Activated CD4-positive, alpha-beta T cell treated with anti-CD3 and anti-CD28 coated beads, Interleukin-2, amount 10 ng/mL, durations not matched to agents 7 days and 5 days (primary cell): ENCODE results near the gene TCP10L. TPM values are rescaled to one million over a fixed set of nuclear protein-coding genes. Genes with fewer than 3 reads are reported as not detected.
"Not testable (repeated sequence)": the region's sequence is repeated elsewhere in the genome, so short reads cannot be mapped to it uniquely, and the experiment has no call there.

ENCODE experiments used
- CTCF ChIA-PET: fragments of 350-600 bp; sonication (Branson Sonifier 250); formaldehyde crosslinking; loops from one replicate; lab custom pipeline; 2021; ENCODE audit warnings: antibody characterized with exemption; lab: Charles Lee
- POLR2A ChIA-PET: fragments of 350-600 bp; sonication (Branson Sonifier 250); formaldehyde crosslinking; loops from one replicate; lab custom pipeline; 2021; ENCODE audit warnings: antibody characterized with exemption; lab: Charles Lee
- DNase-seq: peaks from one replicate; pipeline ENCODE4 v3.0.0-alpha.2; 2020
- H3K27ac Mint-ChIP-seq: one replicate; pipeline ENCODE4 v1.8.0; 2021; ENCODE audit warnings: mild to moderate bottlenecking, moderate library complexity, mixed read lengths
- H3K27me3 Mint-ChIP-seq: one replicate; pipeline ENCODE4 v1.8.0; 2021; ENCODE audit warnings: mixed read lengths
- H3K36me3 Mint-ChIP-seq: one replicate; pipeline ENCODE4 v1.8.0; 2021; ENCODE audit warnings: low read depth, mixed read lengths
- H3K4me1 Mint-ChIP-seq: one replicate; pipeline ENCODE4 v1.8.0; 2021; ENCODE audit warnings: mixed read lengths
- H3K4me3 Mint-ChIP-seq: one replicate; pipeline ENCODE4 v1.8.0; 2021; ENCODE audit warnings: mild to moderate bottlenecking, moderate library complexity, mixed read lengths
- H3K9me3 Mint-ChIP-seq: one replicate; pipeline ENCODE4 v1.8.0; 2021; ENCODE audit warnings: mixed read lengths
- total RNA-seq, 2 experiments: library from RNA; stranded (reverse); gene quantifications; one replicate each; pipeline ENCODE4 v1.2.3, GENCODE V29; 2021

The TCP10L gene
- total RNA-seq = under 1 TPM; 0.71 to 0.72 TPM

- POLR2A ChIA-PET = no interaction called here
- H3K4me3 Mint-ChIP-seq = no peak within 1 kb of the TSS
- CTCF ChIA-PET = interaction anchor here (1.1 to 1.5 kb wide), 2 partner anchors 16 to 74 kb away, joined by 3 to 4 read pairs; no protein-coding TSS in a partner anchor
- no peak within 1 kb of the TSS for H3K27ac Mint-ChIP-seq
- no peaks in the 10 kb centered on the region for H3K27me3 Mint-ChIP-seq
- H3K36me3 Mint-ChIP-seq = no peaks in the 10 kb centered on the region
- H3K4me1 Mint-ChIP-seq = peaks cover 3% of the 10 kb centered on the region
- no peak for DNase-seq
- no peaks in the 10 kb centered on the region for H3K9me3 Mint-ChIP-seq
Measured at GRCh38 chr21:32585042-32585710, at the start of gene TCP10L. Gene TCP10L (minus strand): TSS chr21:32585523. CDS start chr21:32584304, 1,219 bp downstream.

DNA sequence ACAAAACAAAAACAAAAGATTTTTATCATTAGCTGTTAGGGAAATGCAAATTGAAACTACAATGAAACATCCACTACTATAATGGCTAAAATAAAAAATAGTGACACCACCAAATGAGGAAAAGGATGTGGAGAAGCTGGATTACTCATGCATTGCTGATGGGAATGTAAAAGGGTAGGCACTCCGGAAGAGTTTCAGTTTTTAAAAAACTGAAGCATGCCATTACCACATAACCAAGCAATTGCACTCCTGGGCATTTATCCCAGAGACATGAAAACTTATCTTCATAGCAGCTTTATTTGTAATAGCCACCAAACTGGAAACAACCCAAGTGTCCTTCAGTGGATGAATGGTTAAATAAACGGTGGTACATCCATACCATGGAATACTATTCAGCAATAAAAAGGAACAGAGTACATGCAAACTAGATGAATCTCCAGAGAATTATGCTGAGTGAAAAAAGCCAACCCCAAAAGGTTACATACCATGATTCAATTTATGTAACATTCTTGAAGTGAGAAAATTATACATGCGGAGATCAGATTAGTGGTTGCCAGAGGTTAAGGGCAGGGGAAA is 41.4 kb upstream of the TCP10L start:
- H3K27ac Mint-ChIP-seq = no peak overlapping the region

GRCh38 chr21:32618218-32618617 is 32.9 kb upstream of the TCP10L start:
- H3K4me1 Mint-ChIP-seq, H3K27ac Mint-ChIP-seq, H3K36me3 Mint-ChIP-seq: not testable (repeated sequence)

More for the DNA sequence above, 41.4 kb upstream of the TCP10L start:
- ChIA-PET POLR2A (no interaction called here), CTCF (interaction anchor here (0.8 kb wide), 1 partner anchor 14 kb away, joined by 3 read pairs; the partner anchor contains the start of gene CFAP298)
- H3K9me3 Mint-ChIP-seq = no peaks in the 10 kb centered on the region
- H3K27me3 Mint-ChIP-seq = peaks cover 6% of the 10 kb centered on the region
- no peak overlapping the region for H3K4me3 Mint-ChIP-seq
- DNase-seq = no peak
- H3K36me3 Mint-ChIP-seq = peaks cover 11% of the 10 kb centered on the region
- peaks cover 4% of the 10 kb centered on the region for H3K4me1 Mint-ChIP-seq

GRCh38 chr21:32613436-32614043 is 28.2 kb upstream of the TCP10L start:
- POLR2A ChIA-PET = interaction anchor here (0.6 kb wide), 1 partner anchor 100 kb away, joined by 3 read pairs; no protein-coding TSS in a partner anchor
- peaks cover 8% of the 10 kb centered on the region for H3K36me3 Mint-ChIP-seq
- peak overlapping the region; percentile 39 for H3K27ac Mint-ChIP-seq
- CTCF ChIA-PET = interaction anchor here (2.2 kb wide), 1 partner anchor 13 kb away, joined by 15 read pairs; no protein-coding TSS in a partner anchor
- H3K27me3 Mint-ChIP-seq = peaks cover 5% of the 10 kb centered on the region
- H3K4me1 Mint-ChIP-seq = peaks cover 26% of the 10 kb centered on the region
- H3K9me3 Mint-ChIP-seq = no peaks in the 10 kb centered on the region
- H3K4me3 Mint-ChIP-seq = peak overlapping the region; percentile 99
- no peak for DNase-seq

More at GRCh38 chr21:32618218-32618617, 32.9 kb upstream of the TCP10L start:
- CTCF ChIA-PET = interaction anchor here (0.6 kb wide), 1 partner anchor 9 kb away, joined by 3 read pairs; no protein-coding TSS in a partner anchor
- H3K4me3 Mint-ChIP-seq, POLR2A ChIA-PET, H3K9me3 Mint-ChIP-seq, DNase-seq: not testable (repeated sequence)
- peaks cover 23% of the 10 kb centered on the region for H3K27me3 Mint-ChIP-seq

DNA sequence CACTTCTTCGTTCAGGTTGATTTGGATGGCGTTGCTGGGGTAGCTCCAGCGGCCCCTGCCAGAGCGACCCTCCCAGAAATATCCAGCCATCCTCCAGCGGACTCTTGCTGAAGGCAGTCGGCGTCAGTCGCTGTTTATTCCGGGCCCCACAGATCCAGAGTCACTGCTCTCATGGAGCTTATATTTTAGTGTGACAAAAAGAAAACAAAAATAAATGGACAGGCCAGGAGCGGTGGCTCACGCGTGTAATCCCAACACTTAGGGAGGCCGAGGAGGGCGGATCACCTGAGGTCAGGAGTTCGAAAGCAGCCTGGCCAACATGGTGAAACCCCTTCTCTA is 27.6 kb upstream of the TCP10L start:
- peak overlapping the region; percentile 99 for H3K4me3 Mint-ChIP-seq
- H3K27ac Mint-ChIP-seq = peak overlapping the region; percentile 91
- ChIA-PET POLR2A (interaction anchor here (0.6 kb wide), 1 partner anchor 99 kb away, joined by 3 read pairs; no protein-coding TSS in a partner anchor), CTCF (interaction anchor here (1.2 to 2.2 kb wide), 3 partner anchors 12 to 210 kb away, joined by 3 to 15 read pairs (median 3); no protein-coding TSS in a partner anchor)
- peaks cover 8% of the 10 kb centered on the region for H3K36me3 Mint-ChIP-seq
- no peak for DNase-seq
- H3K27me3 Mint-ChIP-seq = peaks cover 5% of the 10 kb centered on the region
- H3K4me1 Mint-ChIP-seq = peaks cover 26% of the 10 kb centered on the region
- H3K9me3 Mint-ChIP-seq = no peaks in the 10 kb centered on the region

GRCh38 chr21:32612075-32612998 is 27.0 kb upstream of the TCP10L start, which contains the start of gene CFAP298:
Gene CFAP298 (minus strand): TSS chr21:32612377. CDS start chr21:32612243, 134 bp downstream.
- H3K4me3 Mint-ChIP-seq = peak within 1 kb of the TSS; percentile 99
- peaks cover 5% of the 10 kb centered on the region for H3K27me3 Mint-ChIP-seq
- H3K27ac Mint-ChIP-seq = peak within 1 kb of the TSS; percentile 91
- peak; percentile 93 for DNase-seq
- H3K36me3 Mint-ChIP-seq = peaks cover 12% of the 10 kb centered on the region
- POLR2A ChIA-PET = no interaction called here
- no peaks in the 10 kb centered on the region for H3K9me3 Mint-ChIP-seq
- peaks cover 26% of the 10 kb centered on the region for H3K4me1 Mint-ChIP-seq
- CTCF ChIA-PET = interaction anchor here (1.2 to 2.2 kb wide), 3 partner anchors 12 to 209 kb away, joined by 3 to 15 read pairs (median 3); no protein-coding TSS in a partner anchor

DNA sequence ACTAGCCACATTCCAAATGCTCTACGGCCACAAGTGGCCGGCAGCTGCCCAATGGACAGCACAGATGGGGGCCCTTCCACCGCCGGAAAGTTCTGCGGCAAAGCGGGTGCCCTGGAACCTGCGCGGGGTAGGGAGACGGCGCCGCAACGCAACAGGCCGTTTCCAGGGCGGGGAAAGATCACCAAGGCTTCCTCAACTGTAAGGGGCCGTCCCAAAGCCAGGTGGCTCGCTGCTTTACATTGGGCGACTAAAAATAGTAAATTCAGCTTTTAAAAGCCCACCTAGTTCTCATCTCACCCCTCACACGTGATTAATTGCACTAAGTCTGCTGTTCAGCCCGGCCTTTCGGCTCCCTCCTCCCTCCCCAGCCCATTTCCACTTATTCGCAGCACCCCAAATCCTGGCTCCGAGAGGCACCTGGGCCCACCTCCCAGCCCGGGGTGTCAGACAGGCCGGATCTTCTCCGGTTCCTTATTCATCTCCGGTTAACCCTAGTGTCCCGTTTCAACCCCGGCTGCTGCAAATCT is 26.2 kb upstream of the TCP10L start:
- ChIA-PET CTCF (interaction anchor here (2.2 kb wide), 1 partner anchor 11 kb away, joined by 15 read pairs; no protein-coding TSS in a partner anchor), POLR2A (no interaction called here)
- Mint-ChIP-seq H3K4me1 (peaks cover 26% of the 10 kb centered on the region), H3K27me3 (peaks cover 5% of the 10 kb centered on the region), H3K4me3 (peak overlapping the region; percentile 99), H3K36me3 (peaks cover 12% of the 10 kb centered on the region), H3K27ac (peak overlapping the region; percentile 91), H3K9me3 (no peaks in the 10 kb centered on the region)
- DNase-seq = peak; percentile 53

DNA sequence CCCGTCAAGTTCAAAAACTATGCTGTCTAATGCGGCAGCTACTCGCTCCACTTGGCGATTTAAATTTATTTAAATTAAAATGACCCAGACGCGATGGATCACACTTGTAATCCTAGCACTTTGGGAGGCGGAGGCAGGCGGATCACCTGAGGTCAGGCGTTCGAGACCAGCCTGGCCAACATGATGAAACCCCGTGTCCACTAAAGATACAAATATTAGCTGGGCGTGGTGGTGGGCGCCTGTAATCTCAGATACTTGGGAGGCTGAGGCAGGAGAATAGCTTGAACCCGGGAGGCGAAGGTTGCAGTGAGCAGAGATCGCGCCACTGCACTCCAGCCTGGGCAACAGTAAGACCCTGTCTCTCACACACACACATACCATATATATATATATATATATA is 25.6 kb upstream of the TCP10L start:
- H3K9me3 Mint-ChIP-seq, DNase-seq, POLR2A ChIA-PET, H3K27me3 Mint-ChIP-seq: not testable (repeated sequence)
- Mint-ChIP-seq H3K4me1 (peaks cover 26% of the 10 kb centered on the region), H3K4me3 (peak overlapping the region; percentile 54), H3K27ac (peak overlapping the region; percentile 5), H3K36me3 (peaks cover 15% of the 10 kb centered on the region)
- CTCF ChIA-PET = interaction anchor here (2.2 to 2.6 kb wide), 2 partner anchors 10 kb away, joined by 15 to 16 read pairs; no protein-coding TSS in a partner anchor

DNA sequence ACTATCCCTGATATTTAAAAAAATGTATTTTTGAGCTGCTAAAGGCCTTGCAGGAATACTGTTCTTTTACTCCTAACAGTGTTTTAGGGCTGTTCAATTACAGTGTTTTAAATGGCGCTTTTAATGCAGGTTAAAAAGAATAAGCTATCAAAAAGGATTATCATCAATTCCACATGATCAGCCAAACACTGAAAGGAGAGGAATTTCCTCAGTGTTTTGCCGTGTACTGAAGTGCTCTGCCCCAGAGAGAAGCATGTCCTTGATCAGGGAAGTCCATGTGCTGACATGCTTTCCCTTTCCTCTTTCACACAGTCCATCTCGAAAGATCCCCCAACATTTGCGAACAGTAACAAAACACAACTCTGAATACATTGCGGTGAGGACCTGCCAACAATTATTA is 23.5 kb upstream of the TCP10L start:
- POLR2A ChIA-PET = interaction anchor here (0.6 kb wide), 1 partner anchor 31 kb away, joined by 3 read pairs; no protein-coding TSS in a partner anchor
- H3K27me3 Mint-ChIP-seq = peaks cover 1% of the 10 kb centered on the region
- peaks cover 26% of the 10 kb centered on the region for H3K4me1 Mint-ChIP-seq
- H3K9me3 Mint-ChIP-seq = no peaks in the 10 kb centered on the region
- H3K27ac Mint-ChIP-seq = no peak overlapping the region
- H3K4me3 Mint-ChIP-seq = no peak overlapping the region
- DNase-seq = no peak
- peaks cover 23% of the 10 kb centered on the region for H3K36me3 Mint-ChIP-seq
- CTCF ChIA-PET = interaction anchor here (0.8 to 2.6 kb wide), 2 partner anchors 8 to 195 kb away, joined by 3 to 16 read pairs; no protein-coding TSS in a partner anchor

GRCh38 chr21:32605469-32605868 is 20.1 kb upstream of the TCP10L start:
- Mint-ChIP-seq H3K36me3 (peaks cover 37% of the 10 kb centered on the region), H3K27ac (no peak overlapping the region), H3K4me1 (peaks cover 12% of the 10 kb centered on the region), H3K4me3 (no peak overlapping the region), H3K9me3 (no peaks in the 10 kb centered on the region), H3K27me3 (no peaks in the 10 kb centered on the region)
- ChIA-PET POLR2A (no interaction called here), CTCF (interaction anchor here (1.5 to 1.6 kb wide), 2 partner anchors 17 to 202 kb away, joined by 4 to 5 read pairs; no protein-coding TSS in a partner anchor)
- no peak for DNase-seq

DNA sequence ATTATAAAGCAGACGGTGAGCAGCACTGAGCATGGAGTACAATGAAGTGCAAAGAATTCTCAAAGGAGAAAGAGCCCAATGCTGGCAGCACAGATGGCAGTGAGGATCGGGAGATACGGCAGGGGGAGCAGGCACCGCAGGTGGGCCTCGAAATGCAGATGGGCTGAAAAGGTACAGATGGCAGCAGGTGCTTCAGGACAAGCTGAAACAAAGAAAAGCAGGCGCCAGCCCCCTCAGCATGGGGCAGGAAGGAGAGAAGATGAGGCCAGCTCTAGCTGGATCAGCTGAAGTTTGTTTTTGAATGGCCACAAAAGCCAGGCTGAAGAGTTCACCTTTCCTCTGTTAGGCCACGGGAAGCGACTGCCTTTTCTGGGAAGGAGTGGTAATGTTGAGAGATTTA is 19.1 kb upstream of the TCP10L start:
- no peaks in the 10 kb centered on the region for H3K9me3 Mint-ChIP-seq
- POLR2A ChIA-PET = no interaction called here
- no peaks in the 10 kb centered on the region for H3K27me3 Mint-ChIP-seq
- peaks cover 7% of the 10 kb centered on the region for H3K4me1 Mint-ChIP-seq
- no peak for DNase-seq
- H3K27ac Mint-ChIP-seq = no peak overlapping the region
- no peak overlapping the region for H3K4me3 Mint-ChIP-seq
- H3K36me3 Mint-ChIP-seq = peaks cover 35% of the 10 kb centered on the region
- CTCF ChIA-PET = no interaction called here
